ENCODE data around the gene SPAG9.
"Not testable (repeated sequence)": the region's sequence is repeated elsewhere in the genome, so short reads cannot be mapped to it uniquely, and the experiment has no call there.

DNA sequence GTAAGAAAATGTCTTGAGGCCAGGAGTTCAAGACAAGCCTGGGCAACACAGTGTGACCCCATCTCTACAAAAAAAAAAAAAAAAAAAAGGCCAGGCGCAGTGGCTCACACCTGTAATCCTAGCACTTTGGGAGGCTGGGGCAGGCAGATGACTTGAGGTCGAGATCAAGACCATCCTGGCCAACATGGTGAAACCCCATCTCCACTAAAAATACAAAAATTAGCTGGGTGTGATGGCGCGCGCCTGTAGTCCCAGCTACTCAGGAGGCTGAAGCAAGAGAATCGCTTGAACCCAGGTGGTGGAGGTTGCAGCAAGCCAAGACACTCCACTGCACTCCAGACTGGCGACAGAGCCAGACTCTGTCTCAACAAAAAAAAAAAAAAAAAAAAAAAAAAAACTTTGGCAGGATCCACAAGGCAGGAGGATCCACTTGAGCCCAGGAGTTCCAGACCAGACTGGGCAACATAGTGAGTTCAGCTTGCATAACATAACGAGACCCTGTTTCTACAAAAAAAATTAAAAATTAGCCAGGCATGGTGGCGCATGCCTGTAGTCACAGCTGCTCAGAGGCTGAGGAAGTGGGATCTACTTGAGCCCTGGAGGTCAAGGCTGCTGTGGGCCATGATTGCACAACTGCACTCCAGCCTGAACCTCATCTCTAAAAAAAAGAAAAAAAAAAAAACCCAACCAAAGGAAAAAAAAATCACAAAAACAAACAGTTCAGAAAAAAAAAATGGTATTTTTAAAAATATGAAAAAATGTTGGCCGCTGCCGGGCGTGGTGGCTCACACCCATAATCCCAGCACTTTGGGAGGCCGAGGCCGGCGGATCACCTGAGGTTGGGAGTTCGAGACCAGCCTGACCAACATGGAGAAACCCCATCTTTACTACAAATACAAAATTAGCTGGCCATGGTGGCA lies 8.1 kb downstream of the SPAG9 start:
- TF ChIP-seq KLF10 (tag by site-specific recombination; IDR thresholded peaks at IDR 0.05); ZNF510 (tag by site-specific recombination; IDR thresholded peaks at IDR 0.05; ENCODE audit: insufficient replicate concordance); ZNF274 (IDR thresholded peaks at IDR 0.05; ENCODE audit: low read length); ZNF274 (tag by site-specific recombination; IDR thresholded peaks at IDR 0.05; ENCODE audit: borderline replicate concordance); ZBTB7A (tag by site-specific recombination; IDR thresholded peaks at IDR 0.05; ENCODE audit: low read depth); ZNF23 (tag by site-specific recombination; IDR thresholded peaks at IDR 0.05; ENCODE audit: borderline replicate concordance); YY1 (tag by site-specific recombination; IDR thresholded peaks at IDR 0.05): not testable (repeated sequence)
- TF ChIP-seq, protein P1, sequence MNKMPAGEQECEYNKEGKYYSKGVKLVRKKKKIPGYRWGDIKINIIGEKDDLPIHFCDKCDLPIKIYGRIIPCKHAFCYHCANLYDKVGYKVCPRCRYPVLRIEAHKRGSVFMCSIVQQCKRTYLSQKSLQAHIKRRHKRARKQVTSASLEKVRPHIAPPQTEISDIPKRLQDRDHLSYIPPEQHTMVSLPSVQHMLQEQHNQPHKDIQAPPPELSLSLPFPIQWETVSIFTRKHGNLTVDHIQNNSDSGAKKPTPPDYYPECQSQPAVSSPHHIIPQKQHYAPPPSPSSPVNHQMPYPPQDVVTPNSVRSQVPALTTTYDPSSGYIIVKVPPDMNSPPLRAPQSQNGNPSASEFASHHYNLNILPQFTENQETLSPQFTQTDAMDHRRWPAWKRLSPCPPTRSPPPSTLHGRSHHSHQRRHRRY (tag by site-specific recombination; IDR thresholded peaks at IDR 0.05): not testable (repeated sequence)
- TF ChIP-seq, protein P2, sequence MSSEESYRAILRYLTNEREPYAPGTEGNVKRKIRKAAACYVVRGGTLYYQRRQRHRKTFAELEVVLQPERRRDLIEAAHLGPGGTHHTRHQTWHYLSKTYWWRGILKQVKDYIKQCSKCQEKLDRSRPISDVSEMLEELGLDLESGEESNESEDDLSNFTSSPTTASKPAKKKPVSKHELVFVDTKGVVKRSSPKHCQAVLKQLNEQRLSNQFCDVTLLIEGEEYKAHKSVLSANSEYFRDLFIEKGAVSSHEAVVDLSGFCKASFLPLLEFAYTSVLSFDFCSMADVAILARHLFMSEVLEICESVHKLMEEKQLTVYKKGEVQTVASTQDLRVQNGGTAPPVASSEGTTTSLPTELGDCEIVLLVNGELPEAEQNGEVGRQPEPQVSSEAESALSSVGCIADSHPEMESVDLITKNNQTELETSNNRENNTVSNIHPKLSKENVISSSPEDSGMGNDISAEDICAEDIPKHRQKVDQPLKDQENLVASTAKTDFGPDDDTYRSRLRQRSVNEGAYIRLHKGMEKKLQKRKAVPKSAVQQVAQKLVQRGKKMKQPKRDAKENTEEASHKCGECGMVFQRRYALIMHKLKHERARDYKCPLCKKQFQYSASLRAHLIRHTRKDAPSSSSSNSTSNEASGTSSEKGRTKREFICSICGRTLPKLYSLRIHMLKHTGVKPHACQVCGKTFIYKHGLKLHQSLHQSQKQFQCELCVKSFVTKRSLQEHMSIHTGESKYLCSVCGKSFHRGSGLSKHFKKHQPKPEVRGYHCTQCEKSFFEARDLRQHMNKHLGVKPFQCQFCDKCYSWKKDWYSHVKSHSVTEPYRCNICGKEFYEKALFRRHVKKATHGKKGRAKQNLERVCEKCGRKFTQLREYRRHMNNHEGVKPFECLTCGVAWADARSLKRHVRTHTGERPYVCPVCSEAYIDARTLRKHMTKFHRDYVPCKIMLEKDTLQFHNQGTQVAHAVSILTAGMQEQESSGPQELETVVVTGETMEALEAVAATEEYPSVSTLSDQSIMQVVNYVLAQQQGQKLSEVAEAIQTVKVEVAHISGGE (tag by site-specific recombination; conservative IDR thresholded peaks at IDR 0.05; ENCODE audit: low read depth): not testable (repeated sequence)
- TF ChIP-seq, protein P3, sequence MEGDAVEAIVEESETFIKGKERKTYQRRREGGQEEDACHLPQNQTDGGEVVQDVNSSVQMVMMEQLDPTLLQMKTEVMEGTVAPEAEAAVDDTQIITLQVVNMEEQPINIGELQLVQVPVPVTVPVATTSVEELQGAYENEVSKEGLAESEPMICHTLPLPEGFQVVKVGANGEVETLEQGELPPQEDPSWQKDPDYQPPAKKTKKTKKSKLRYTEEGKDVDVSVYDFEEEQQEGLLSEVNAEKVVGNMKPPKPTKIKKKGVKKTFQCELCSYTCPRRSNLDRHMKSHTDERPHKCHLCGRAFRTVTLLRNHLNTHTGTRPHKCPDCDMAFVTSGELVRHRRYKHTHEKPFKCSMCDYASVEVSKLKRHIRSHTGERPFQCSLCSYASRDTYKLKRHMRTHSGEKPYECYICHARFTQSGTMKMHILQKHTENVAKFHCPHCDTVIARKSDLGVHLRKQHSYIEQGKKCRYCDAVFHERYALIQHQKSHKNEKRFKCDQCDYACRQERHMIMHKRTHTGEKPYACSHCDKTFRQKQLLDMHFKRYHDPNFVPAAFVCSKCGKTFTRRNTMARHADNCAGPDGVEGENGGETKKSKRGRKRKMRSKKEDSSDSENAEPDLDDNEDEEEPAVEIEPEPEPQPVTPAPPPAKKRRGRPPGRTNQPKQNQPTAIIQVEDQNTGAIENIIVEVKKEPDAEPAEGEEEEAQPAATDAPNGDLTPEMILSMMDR (tag by site-specific recombination; IDR thresholded peaks at IDR 0.05): not testable (repeated sequence)
- TF ChIP-seq, protein P4, sequence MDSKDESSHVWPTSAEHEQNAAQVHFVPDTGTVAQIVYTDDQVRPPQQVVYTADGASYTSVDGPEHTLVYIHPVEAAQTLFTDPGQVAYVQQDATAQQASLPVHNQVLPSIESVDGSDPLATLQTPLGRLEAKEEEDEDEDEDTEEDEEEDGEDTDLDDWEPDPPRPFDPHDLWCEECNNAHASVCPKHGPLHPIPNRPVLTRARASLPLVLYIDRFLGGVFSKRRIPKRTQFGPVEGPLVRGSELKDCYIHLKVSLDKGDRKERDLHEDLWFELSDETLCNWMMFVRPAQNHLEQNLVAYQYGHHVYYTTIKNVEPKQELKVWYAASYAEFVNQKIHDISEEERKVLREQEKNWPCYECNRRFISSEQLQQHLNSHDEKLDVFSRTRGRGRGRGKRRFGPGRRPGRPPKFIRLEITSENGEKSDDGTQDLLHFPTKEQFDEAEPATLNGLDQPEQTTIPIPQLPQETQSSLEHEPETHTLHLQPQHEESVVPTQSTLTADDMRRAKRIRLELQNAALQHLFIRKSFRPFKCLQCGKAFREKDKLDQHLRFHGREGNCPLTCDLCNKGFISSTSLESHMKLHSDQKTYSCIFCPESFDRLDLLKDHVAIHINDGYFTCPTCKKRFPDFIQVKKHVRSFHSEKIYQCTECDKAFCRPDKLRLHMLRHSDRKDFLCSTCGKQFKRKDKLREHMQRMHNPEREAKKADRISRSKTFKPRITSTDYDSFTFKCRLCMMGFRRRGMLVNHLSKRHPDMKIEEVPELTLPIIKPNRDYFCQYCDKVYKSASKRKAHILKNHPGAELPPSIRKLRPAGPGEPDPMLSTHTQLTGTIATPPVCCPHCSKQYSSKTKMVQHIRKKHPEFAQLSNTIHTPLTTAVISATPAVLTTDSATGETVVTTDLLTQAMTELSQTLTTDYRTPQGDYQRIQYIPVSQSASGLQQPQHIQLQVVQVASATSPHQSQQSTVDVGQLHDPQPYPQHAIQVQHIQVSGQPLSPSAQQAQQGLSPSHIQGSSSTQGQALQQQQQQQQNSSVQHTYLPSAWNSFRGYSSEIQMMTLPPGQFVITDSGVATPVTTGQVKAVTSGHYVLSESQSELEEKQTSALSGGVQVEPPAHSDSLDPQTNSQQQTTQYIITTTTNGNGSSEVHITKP (tag by site-specific recombination; IDR thresholded peaks at IDR 0.05): not testable (repeated sequence)
